COLO668 (cell line): ENCODE data around the gene PGLYRP2.
A peak's percentile ranks its signal among the peaks of the same experiment; 100 is the strongest.
"Not testable (repeated sequence)": the region's sequence is repeated elsewhere in the genome, so short reads cannot be mapped to it uniquely, and the experiment has no call there.

Experiments used
- DNase-seq: peaks from one replicate; lab custom pipeline; 2025; ENCODE audit not compliant: unreplicated experiment; lab: John Stamatoyannopoulos, UW

Gene PGLYRP2

GRCh38 chr19:15488489-15489226, 9.4 kb upstream of the PGLYRP2 start:
- no peak for DNase-seq

GRCh38 chr19:15487038-15487437, 7.7 kb upstream of the PGLYRP2 start:
- DNase-seq = no peak

- not testable (repeated sequence) for DNase-seq
Measured at GRCh38 chr19:15485768-15486167, 6.5 kb upstream of the PGLYRP2 start.

GRCh38 chr19:15480996-15481395, 1.7 kb upstream of the PGLYRP2 start:
- not testable (repeated sequence) for DNase-seq

GRCh38 chr19:15476325-15476724, 3.0 kb downstream of the PGLYRP2 start:
- DNase-seq = no peak

GRCh38 chr19:15475611-15476010, 3.7 kb downstream of the PGLYRP2 start:
- DNase-seq = no peak

GRCh38 chr19:15475169-15475568, 4.1 kb downstream of the PGLYRP2 start:
- no peak for DNase-seq

GRCh38 chr19:15473821-15474220, 5.5 kb downstream of the PGLYRP2 start:
- not testable (repeated sequence) for DNase-seq

- no peak for DNase-seq
Measured at GRCh38 chr19:15471639-15472101, 7.6 kb downstream of the PGLYRP2 start.

GRCh38 chr19:15469513-15470297, 9.6 kb downstream of the PGLYRP2 start:
- peak; percentile 7 for DNase-seq

- DNase-seq = no peak
Measured at GRCh38 chr19:15468675-15469512, 10.4 kb downstream of the PGLYRP2 start.

- DNase-seq = no peak
Measured at GRCh38 chr19:15467734-15468214, 11.5 kb downstream of the PGLYRP2 start.

- DNase-seq = no peak
Measured at GRCh38 chr19:15466851-15467733, 12.2 kb downstream of the PGLYRP2 start.

GRCh38 chr19:15464394-15465385, 14.6 kb downstream of the PGLYRP2 start, which contains the start of gene RASAL3:
Gene RASAL3 (minus strand): TSS chr19:15464544. CDS start chr19:15464358, 186 bp downstream.
- no peak for DNase-seq

GRCh38 chr19:15463861-15464371, 15.4 kb downstream of the PGLYRP2 start:
- DNase-seq = no peak

GRCh38 chr19:15461694-15462093, 17.6 kb downstream of the PGLYRP2 start:
- no peak for DNase-seq

- no peak for DNase-seq
Measured at GRCh38 chr19:15457701-15458484, 21.4 kb downstream of the PGLYRP2 start.
